Placental pericyte (primary cell): ENCODE results near the gene APOBEC4. TPM values are rescaled to one million over a fixed set of nuclear protein-coding genes. Genes with fewer than 3 reads are reported as not detected.

ENCODE experiments used
- total RNA-seq: library from RNA; depleted of rRNA; stranded (reverse); fragments of >200 nt; gene quantifications from 2 replicates; pipeline ENCODE4 v1.2.3, GENCODE V29; 2012

The APOBEC4 gene
- under 0.01 TPM in 1 of 2 replicates, not detected in the other for total RNA-seq

GRCh38 chr1:183652547-183653461, at the start of gene APOBEC4:
Gene APOBEC4, minus strand, starts transcription at chr1:183653316. Its CDS starts 4,535 bp downstream, at chr1:183648781.

GRCh38 chr1:183635606-183636333, 17.3 kb downstream of the APOBEC4 start, which contains the start of gene ARPC5:
Gene ARPC5, minus strand, starts transcription at chr1:183635783. Its CDS starts 124 bp downstream, at chr1:183635659.

Other genes starting within 250 kb of the APOBEC4 start
- 0.22 and 6.0 TPM in 2 replicates for gene NMNAT2, start 234.9 kb downstream of the APOBEC4 start, total RNA-seq
- gene SMG7, start 180.8 kb downstream of the APOBEC4 start, total RNA-seq: 21.4 and 33.5 TPM in 2 replicates
- 0.14 TPM in 1 of 2 replicates, not detected in the other for gene NCF2, start 62.9 kb downstream of the APOBEC4 start, total RNA-seq
- gene ARPC5, start 17.5 kb downstream of the APOBEC4 start, total RNA-seq: 99.1 and 262 TPM in 2 replicates
- 28.7 and 35.1 TPM in 2 replicates for gene RGL1, start 151.8 kb upstream of the APOBEC4 start, total RNA-seq